Heart left ventricle (tissue), 16 donors: ENCODE data around the gene PAK2. TPM values are rescaled to one million over a fixed set of nuclear protein-coding genes. Genes with fewer than 3 reads are reported as not detected.
"Not testable (repeated sequence)": the region's sequence is repeated elsewhere in the genome, so short reads cannot be mapped to it uniquely, and the experiment has no call there.

Experiments
- ATAC-seq, 4 donors: fragments of 200-7000 bp; cut with Tn5 transposase; one replicate each; pipeline ENCODE4 v1.9.1; 2020 to 2022; ENCODE audit warnings: moderate library complexity in 4 of 4, mild to moderate bottlenecking in 3 of 4, moderate number of reproducible peaks in 1 of 4
- DNase-seq, 5 donors: peaks; one replicate each; pipeline ENCODE4 v3.0.0-alpha.2; 2020
- H3K27ac ChIP-seq, 12 donors: fragments of 200-600 bp; sonication (generic) in 4 of 12; one replicate each; pipeline versions ENCODE4 v1.5.0 to v1.8.0; 2016 to 2022; ENCODE audit warnings: mild to moderate bottlenecking in 2 of 12
- H3K27me3 ChIP-seq, 9 donors: fragments of 200-600 bp; sonication (generic) in 2 of 9; one replicate each; pipeline versions ENCODE4 v1.5.1 to v1.8.0; 2016 to 2022; ENCODE audit warnings: mild to moderate bottlenecking in 3 of 9
- H3K36me3 ChIP-seq, 9 donors: fragments of 200-600 bp; sonication (generic) in 2 of 9; one replicate each; pipeline versions ENCODE4 v1.5.0 to v1.8.0; 2018 to 2022; ENCODE audit warnings: mild to moderate bottlenecking in 2 of 9
- H3K4me1 ChIP-seq, 12 donors: fragments of 200-600 bp; sonication (generic) in 4 of 12; one replicate each; pipeline versions ENCODE4 v1.5.0 to v1.8.0; 2016 to 2022; ENCODE audit warnings: mild to moderate bottlenecking in 3 of 12
- H3K4me3 ChIP-seq, 12 donors: fragments of 200-600 bp; sonication (generic) in 4 of 12; one replicate each; pipeline versions ENCODE4 v1.5.0 to v1.8.0; 2017 to 2022; ENCODE audit warnings: mild to moderate bottlenecking in 9 of 12, moderate library complexity in 4 of 12
- H3K9me3 ChIP-seq, 12 donors: fragments of 200-600 bp; sonication (generic) in 4 of 12; one replicate each; pipeline versions ENCODE4 v1.5.0 to v1.8.0; 2016 to 2022; ENCODE audit warnings: mild to moderate bottlenecking in 1 of 12
- POLR2A ChIP-seq, 2 donors: fragments of 450-650 bp; IDR thresholded peaks; one replicate each; pipeline ENCODE4 v1.6.1; 2017; ENCODE audit warnings: antibody characterized with exemption in 2 of 2, mild to moderate bottlenecking in 2 of 2, moderate library complexity in 2 of 2
- WGBS, 4 donors: extraction: QIAGEN DNeasy Blood & Tissue Kit in 2 of 4; methylation state at CpG; one replicate each; pipeline versions ENCODE4 v1.1.5 to v1.1.7; 2013 to 2018; 5-methylcytosine and 5-hydroxymethylcytosine counted together
- intact Hi-C, 10 donors: fragments of 100-400 bp; cut with DNase I; formaldehyde crosslinking; loops; one replicate each; pipeline versions ENCODE4 v1.11.1 to v1.14.2; 2022
- polyA plus RNA-seq, 2 donors: library from polyadenylated mRNA; stranded (reverse); fragments of 200-250 nt; gene quantifications; one replicate each; pipeline ENCODE4 v1.2.3, GENCODE V29; 2013
- total RNA-seq, 9 donors: library from RNA; depleted of rRNA in 2 of 9; stranded (reverse); fragments of >200 nt in 2 of 9; fragmentation: NEBNext Ultra II Directional in 3 of 9; extraction: Animal tissue kit (Norgen Biotek cat#: 25700) in 3 of 9; gene quantifications; one replicate each; pipeline versions ENCODE4 v1.1.0 to v1.2.4, GENCODE V29; 2016 to 2023
- TF ChIP-seq, protein P1 (sequence below), 12 donors: fragments of 200-600 bp; sonication (generic) in 4 of 12; IDR thresholded peaks; one replicate each; pipeline versions ENCODE4 v1.5.0 to v1.8.0; 2018 to 2022; ENCODE audit warnings: antibody characterized with exemption in 12 of 12, mild to moderate bottlenecking in 5 of 12
- donor health status: ischemic (EF 13 %, LVEDD 7.1; RV severe dilation, severe dysfunction).
- donor health status: healthy with polysubstance abuse.
- donor health status: DM: no; HTN: yes; CAD: no.
- donor health status: DM: no; HTN: no; CAD: no.
- donor health status: ischemic (EF 25% LVEDD 6.9; RV normal size, moderate dysfunction).
- donor health status: ischemic (EF 25% LVEDD 5.7; RV mildly dilated, moderate dysfunction).
- donor health status: healthy.
- donor health status: DM: yes; HTN: yes; CAD: no.
- donor health status: ischemic (EF 35%, LVEDD 5.7; RV mildly dilated, moderate dysfunction).
- donor health status: nonischemic (EF 11% LVEDD 7.7; RV severe dilation, severe dysfunction).
- donor health status: DM: yes; HTN: yes; CAD: no.
- donor health status: PGD.
- donor health status: ischemic (EF 29% LVEDD 5.4; RV normal size, mild dysfunction).
- donor health status: nonischemic (EF 23%, LVEDD 6.1; RV moderate dilation, normal function).

The PAK2 gene
- total and polyA plus RNA-seq, 11 donors: 17.0 to 67.8 (median 48.3) TPM

DNA sequence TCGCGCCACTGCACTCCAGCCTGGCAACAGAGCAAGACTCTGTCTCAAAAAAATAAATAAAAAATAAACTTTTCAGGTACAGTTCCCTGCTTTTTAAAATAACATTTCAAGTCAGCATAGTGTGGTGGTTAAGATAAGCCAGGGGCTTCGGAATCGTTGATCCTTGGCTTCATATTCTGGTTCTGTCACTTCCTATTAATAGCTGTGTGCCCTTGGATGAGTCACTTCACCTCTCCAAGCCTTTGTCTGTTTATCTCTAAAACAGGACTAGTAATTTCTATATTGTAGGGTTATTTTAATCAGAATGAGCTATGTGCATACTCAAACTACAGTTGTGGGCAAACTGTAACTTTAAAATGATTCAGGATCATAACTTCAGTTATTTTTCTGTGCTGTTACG, 74.2 kb downstream of the PAK2 start:
- Histone ChIP-seq H3K27ac (peak overlapping the region in 6 of 12 donors; percentile 27 to 58 (median 34)), H3K9me3 (no peaks in the 10 kb centered on the region), H3K27me3 (no peaks in the 10 kb centered on the region), H3K36me3 (peaks cover 0 to 96% (median 85%) of the 10 kb centered on the region in 9 donors), H3K4me3 (no peak overlapping the region), H3K4me1 (peaks cover 0 to 8% (median 0%) of the 10 kb centered on the region in 12 donors)
- 77 to 84% (median 81%) methylated on average over 5 of the region's 5 CpGs for WGBS, 4 donors
- intact Hi-C loops: no loop called here
- no peak for DNase-seq
- TF ChIP-seq, protein P1, sequence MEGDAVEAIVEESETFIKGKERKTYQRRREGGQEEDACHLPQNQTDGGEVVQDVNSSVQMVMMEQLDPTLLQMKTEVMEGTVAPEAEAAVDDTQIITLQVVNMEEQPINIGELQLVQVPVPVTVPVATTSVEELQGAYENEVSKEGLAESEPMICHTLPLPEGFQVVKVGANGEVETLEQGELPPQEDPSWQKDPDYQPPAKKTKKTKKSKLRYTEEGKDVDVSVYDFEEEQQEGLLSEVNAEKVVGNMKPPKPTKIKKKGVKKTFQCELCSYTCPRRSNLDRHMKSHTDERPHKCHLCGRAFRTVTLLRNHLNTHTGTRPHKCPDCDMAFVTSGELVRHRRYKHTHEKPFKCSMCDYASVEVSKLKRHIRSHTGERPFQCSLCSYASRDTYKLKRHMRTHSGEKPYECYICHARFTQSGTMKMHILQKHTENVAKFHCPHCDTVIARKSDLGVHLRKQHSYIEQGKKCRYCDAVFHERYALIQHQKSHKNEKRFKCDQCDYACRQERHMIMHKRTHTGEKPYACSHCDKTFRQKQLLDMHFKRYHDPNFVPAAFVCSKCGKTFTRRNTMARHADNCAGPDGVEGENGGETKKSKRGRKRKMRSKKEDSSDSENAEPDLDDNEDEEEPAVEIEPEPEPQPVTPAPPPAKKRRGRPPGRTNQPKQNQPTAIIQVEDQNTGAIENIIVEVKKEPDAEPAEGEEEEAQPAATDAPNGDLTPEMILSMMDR (IDR thresholded peaks at IDR 0.05): no peak
- no peak for TF ChIP-seq POLR2A (IDR thresholded peaks at IDR 0.05)
- ATAC-seq: peak; percentile 54 to 94 (median 88)

DNA sequence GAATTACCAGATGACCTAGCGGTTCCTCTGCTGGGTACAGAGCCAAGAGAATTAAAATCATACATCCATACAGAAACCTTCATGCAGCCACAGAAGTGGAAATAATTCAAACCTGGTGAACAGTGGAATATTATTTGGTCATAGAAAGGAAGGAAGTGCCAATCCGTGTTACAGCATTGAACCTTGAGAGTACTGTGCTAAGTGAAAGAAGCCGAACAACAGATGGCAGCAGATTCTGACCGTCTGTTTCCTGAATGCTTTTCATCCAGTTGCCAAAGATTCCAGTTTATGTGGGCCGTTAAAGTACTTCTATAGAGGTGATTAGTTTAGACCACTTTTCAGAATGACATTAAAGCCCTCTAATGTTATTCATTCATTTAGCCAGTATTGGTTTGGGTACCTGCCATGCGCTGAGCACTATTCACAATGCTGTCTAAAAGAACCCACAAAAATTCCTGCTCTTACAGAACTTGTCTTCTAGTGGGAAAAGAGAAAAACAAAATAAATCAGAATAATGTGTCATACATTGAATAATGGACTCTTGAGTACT, 82.2 kb downstream of the PAK2 start:
- H3K9me3 ChIP-seq: no peaks in the 10 kb centered on the region
- H3K27ac ChIP-seq: no peak overlapping the region
- TF ChIP-seq, protein P1 (IDR thresholded peaks at IDR 0.05): no peak
- no peak for TF ChIP-seq POLR2A (IDR thresholded peaks at IDR 0.05)
- H3K36me3 ChIP-seq: peaks cover 7 to 100% (median 91%) of the 10 kb centered on the region in 9 donors
- 90 to 94% (median 93%) methylated on average over 6 of the region's 6 CpGs for WGBS, 4 donors
- ATAC-seq (no peak), DNase-seq (no peak)
- no peak overlapping the region for H3K4me3 ChIP-seq
- H3K27me3 ChIP-seq: no peaks in the 10 kb centered on the region
- H3K4me1 ChIP-seq: no peaks in the 10 kb centered on the region
- intact Hi-C loops: no loop called here

DNA sequence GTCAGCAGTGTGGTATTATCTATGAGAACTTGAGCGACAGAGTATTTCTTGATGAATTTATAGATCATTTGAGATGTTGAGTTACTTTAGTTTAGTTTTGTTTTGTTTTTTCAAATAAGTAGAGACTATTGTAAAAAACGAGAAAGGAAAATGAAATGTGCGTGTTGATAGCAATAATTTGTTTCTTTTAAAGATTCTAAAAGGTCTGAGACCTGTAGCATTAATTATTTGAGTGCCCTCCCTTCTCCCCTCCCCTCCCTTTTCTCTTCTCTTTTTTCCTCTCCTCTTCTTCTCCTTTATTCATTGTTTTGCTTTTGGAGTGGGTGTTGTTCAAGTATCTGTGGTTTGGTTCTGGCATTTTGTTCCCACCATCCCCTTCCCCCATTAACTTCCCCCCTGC, 90.0 kb downstream of the PAK2 start:
- not testable (repeated sequence) for DNase-seq, H3K4me3 ChIP-seq
- 92 to 97% (median 95%) methylated on average over 3 of the region's 3 CpGs for WGBS, 4 donors

DNA sequence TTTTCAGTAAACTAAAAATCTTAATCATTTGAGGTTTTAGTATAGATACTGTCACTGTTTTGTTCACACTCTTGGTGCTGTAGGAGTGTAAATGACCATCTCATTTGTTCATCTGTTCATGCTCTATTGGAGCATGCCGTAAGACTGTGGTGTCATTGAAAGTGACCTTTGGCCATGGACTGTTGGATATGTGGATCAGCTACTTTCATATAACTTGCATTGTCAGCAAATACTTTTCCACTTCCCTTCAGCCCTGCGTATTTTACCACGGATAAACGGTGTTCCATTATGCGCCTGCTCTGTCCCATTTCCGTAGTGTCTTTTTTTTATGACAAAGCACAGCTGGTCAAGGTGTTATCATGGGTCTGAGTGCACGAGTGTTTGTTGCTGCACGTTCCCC, 95.4 kb downstream of the PAK2 start:
- H3K4me3 ChIP-seq: no peak overlapping the region
- peaks cover 0 to 30% (median 24%) of the 10 kb centered on the region in 9 donors for H3K36me3 ChIP-seq
- peak in 1 of 4 donors; percentile 18 for ATAC-seq
- WGBS, 4 donors: 53 to 67% (median 63%) methylated on average over 8 of the region's 8 CpGs
- H3K27me3 ChIP-seq: no peaks in the 10 kb centered on the region
- no peaks in the 10 kb centered on the region for H3K4me1 ChIP-seq
- DNase-seq: no peak
- intact Hi-C loops: loop anchor here in 4 of 10 donors (5.0 kb wide), 2 partner anchors 132 to 137 kb away; partner anchors contain the start of gene PIGZ (in 3 of the 4)
- no peak overlapping the region for H3K27ac ChIP-seq
- no peaks in the 10 kb centered on the region for H3K9me3 ChIP-seq
- no peak for TF ChIP-seq POLR2A (IDR thresholded peaks at IDR 0.05)
- TF ChIP-seq, protein P1 (IDR thresholded peaks at IDR 0.05): no peak

More for the DNA sequence above, 90.0 kb downstream of the PAK2 start:
- peaks cover 0 to 82% (median 75%) of the 10 kb centered on the region in 9 donors for H3K36me3 ChIP-seq
- H3K27me3 ChIP-seq, intact Hi-C loops, ATAC-seq, H3K4me1 ChIP-seq, H3K27ac ChIP-seq, H3K9me3 ChIP-seq: not testable (repeated sequence)

DNA sequence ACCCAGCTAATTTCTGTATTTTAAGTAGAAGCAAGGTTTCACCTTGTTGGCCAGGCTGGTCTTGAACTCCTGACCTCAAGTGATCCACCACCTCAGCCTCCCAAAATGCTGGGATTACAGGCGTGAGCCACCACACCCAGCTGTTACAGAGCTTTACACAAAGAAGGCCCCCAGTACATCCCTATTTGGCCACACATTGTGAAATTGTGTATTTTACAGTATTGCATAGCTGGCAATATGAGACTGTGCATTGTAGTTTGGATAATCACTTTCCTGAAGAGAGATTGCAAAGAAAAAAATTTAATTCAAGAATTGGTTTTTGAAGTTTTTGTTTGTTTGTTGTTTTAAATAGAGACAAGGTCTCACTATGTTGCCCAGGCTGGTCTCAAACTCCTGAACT, 97.0 kb downstream of the PAK2 start:
- not testable (repeated sequence) for H3K27ac ChIP-seq, H3K4me1 ChIP-seq, DNase-seq, H3K9me3 ChIP-seq, H3K4me3 ChIP-seq, H3K27me3 ChIP-seq, ATAC-seq
- WGBS, 4 donors: 94 to 100% (median 96%) methylated on average over 1 of the region's 1 CpG
- intact Hi-C loops: loop anchor here in 6 of 10 donors (1.0 to 5.0 kb wide), 4 partner anchors 130 to 136 kb away; partner anchors contain the start of gene PIGZ (in 3 of the 6)
- peaks cover 0 to 15% (median 8%) of the 10 kb centered on the region in 9 donors for H3K36me3 ChIP-seq
